ENCODE data around the gene TLE1.

DNA sequence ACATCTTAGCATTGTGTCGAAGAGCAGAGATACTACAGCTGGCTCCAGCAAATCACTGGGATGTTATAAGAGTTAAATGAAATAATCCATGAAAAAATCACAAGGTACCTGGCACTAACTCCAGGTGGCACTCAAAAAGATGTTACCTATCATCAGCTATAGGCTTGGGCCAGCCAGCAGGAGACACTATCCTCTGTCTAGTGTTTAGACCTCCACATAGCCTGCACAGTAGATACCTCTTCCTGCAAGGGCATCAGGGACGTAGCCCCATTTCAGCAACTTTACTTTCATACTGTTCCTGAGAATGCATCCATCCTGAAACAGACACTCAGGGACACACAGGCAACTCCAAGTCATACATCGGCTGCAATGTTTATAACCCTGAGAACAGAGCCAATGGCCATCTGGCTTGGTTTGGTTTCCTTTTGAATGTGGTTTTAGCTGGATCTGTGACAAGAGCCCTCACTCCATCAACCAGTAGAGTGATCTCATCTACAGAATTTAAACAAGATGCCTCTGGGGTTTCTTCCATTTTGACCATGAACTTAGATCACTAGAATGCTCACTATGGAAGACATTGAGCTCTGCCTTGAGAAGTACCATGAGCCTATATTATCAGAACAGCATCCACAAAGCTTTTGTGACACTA lies 69.9 kb downstream of the TLE1 start:
- TF ChIP-seq, protein P1, sequence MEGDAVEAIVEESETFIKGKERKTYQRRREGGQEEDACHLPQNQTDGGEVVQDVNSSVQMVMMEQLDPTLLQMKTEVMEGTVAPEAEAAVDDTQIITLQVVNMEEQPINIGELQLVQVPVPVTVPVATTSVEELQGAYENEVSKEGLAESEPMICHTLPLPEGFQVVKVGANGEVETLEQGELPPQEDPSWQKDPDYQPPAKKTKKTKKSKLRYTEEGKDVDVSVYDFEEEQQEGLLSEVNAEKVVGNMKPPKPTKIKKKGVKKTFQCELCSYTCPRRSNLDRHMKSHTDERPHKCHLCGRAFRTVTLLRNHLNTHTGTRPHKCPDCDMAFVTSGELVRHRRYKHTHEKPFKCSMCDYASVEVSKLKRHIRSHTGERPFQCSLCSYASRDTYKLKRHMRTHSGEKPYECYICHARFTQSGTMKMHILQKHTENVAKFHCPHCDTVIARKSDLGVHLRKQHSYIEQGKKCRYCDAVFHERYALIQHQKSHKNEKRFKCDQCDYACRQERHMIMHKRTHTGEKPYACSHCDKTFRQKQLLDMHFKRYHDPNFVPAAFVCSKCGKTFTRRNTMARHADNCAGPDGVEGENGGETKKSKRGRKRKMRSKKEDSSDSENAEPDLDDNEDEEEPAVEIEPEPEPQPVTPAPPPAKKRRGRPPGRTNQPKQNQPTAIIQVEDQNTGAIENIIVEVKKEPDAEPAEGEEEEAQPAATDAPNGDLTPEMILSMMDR (conservative IDR thresholded peaks at IDR 0.05; ENCODE audit: low read length), result peak; percentile 42
- no peak for TF ChIP-seq EZH2phosphoT487 (IDR thresholded peaks at IDR 0.05; ENCODE audit: borderline replicate concordance)

All from Loucy (cell line).